Measurements from ENCODE around the gene MAGEA11. TPM values are rescaled to one million over a fixed set of nuclear protein-coding genes. Genes with fewer than 3 reads are reported as not detected.
"Not testable (repeated sequence)": the region's sequence is repeated elsewhere in the genome, so short reads cannot be mapped to it uniquely, and the experiment has no call there.

MAGEA11 gene
- total RNA-seq, result not detected in 2 replicates

- intact Hi-C loops (cut with micrococcal nuclease), result no loop called here
These were observed at the start of gene MAGEA11 for GRCh38 chrX:149711545-149712236. Gene MAGEA11 (plus strand): TSS chrX:149712060. CDS start chrX:149713160, 1,100 bp downstream.

- intact Hi-C loops (cut with micrococcal nuclease), result not testable (repeated sequence)
These were observed 36.8 kb upstream of the MAGEA11 start for GRCh38 chrX:149675088-149675487.

GRCh38 chrX:149675554-149675953 is 36.3 kb upstream of the MAGEA11 start:
- intact Hi-C loops (cut with micrococcal nuclease), result not testable (repeated sequence)

GRCh38 chrX:149679164-149679678 is 32.6 kb upstream of the MAGEA11 start:
- intact Hi-C loops (cut with micrococcal nuclease), result not testable (repeated sequence)

- intact Hi-C loops (cut with micrococcal nuclease), result no loop called here
These were observed 30.7 kb upstream of the MAGEA11 start for GRCh38 chrX:149681182-149681581.

- intact Hi-C loops (cut with micrococcal nuclease), result no loop called here
These were observed 29.8 kb upstream of the MAGEA11 start for GRCh38 chrX:149682031-149682430.

GRCh38 chrX:149682956-149683947 is 28.6 kb upstream of the MAGEA11 start:
- intact Hi-C loops (cut with micrococcal nuclease), result no loop called here

GRCh38 chrX:149683966-149684730 is 27.7 kb upstream of the MAGEA11 start:
- intact Hi-C loops (cut with micrococcal nuclease), result no loop called here

GRCh38 chrX:149687991-149688390 is 23.9 kb upstream of the MAGEA11 start:
- intact Hi-C loops (cut with micrococcal nuclease), result no loop called here

- intact Hi-C loops (cut with micrococcal nuclease), result no loop called here
These were observed 23.3 kb upstream of the MAGEA11 start for GRCh38 chrX:149688552-149688951.

GRCh38 chrX:149691794-149692193 is 20.1 kb upstream of the MAGEA11 start:
- intact Hi-C loops (cut with micrococcal nuclease), result no loop called here

GRCh38 chrX:149692686-149693272 is 19.1 kb upstream of the MAGEA11 start:
- intact Hi-C loops (cut with micrococcal nuclease), result not testable (repeated sequence)

- intact Hi-C loops (cut with micrococcal nuclease), result no loop called here
These were observed 12.1 kb upstream of the MAGEA11 start for GRCh38 chrX:149699761-149700160.

- intact Hi-C loops (cut with micrococcal nuclease), result no loop called here
These were observed 7.2 kb upstream of the MAGEA11 start for GRCh38 chrX:149704664-149705063.

- intact Hi-C loops (cut with micrococcal nuclease), result no loop called here
These were observed 4.5 kb upstream of the MAGEA11 start for GRCh38 chrX:149707147-149707901.

- intact Hi-C loops (cut with micrococcal nuclease), result no loop called here
These were observed 971 bp downstream of the MAGEA11 start for GRCh38 chrX:149712831-149713230.

GRCh38 chrX:149713279-149714050 is 1.6 kb downstream of the MAGEA11 start:
- intact Hi-C loops (cut with micrococcal nuclease), result no loop called here

- intact Hi-C loops (cut with micrococcal nuclease), result no loop called here
These were observed 3.6 kb downstream of the MAGEA11 start for GRCh38 chrX:149715468-149715867.

GRCh38 chrX:149716632-149717031 is 4.8 kb downstream of the MAGEA11 start:
- intact Hi-C loops (cut with micrococcal nuclease), result no loop called here

Data from T-helper 2 cell treated with Interferon-gamma antibody and Interleukin-4, amounts not matched to agents 100 ng/mL and 5 ng/mL, for 36 hours (primary cell).